ENCODE results near the gene RD3L. TPM values are rescaled to one million over a fixed set of nuclear protein-coding genes. Genes with fewer than 3 reads are reported as not detected.
A peak's percentile ranks its signal among the peaks of the same experiment; 100 is the strongest.

RD3L gene
- total RNA-seq, 2 donors from 2014 or later, result not detected

- H3K4me3 ChIP-seq, result peak overlapping the region; percentile 93
- peak overlapping the region; percentile 80 for H3K27ac ChIP-seq
- no peaks in the 10 kb centered on the region for H3K9me3 ChIP-seq
- H3K4me1 ChIP-seq, result no peaks in the 10 kb centered on the region
- intact Hi-C loops (cut with DNase I), result no loop called here
- TF ChIP-seq CTCF (IDR thresholded peaks at IDR 0.05), result peak; percentile 98
- H3K36me3 ChIP-seq, result no peaks in the 10 kb centered on the region
- peak overlapping the region; percentile 83 to 95 for H3K9ac ChIP-seq (ENCODE audit: low read depth in 2 of 2, low read length in 2 of 2)
- no peaks in the 10 kb centered on the region for H3K27me3 ChIP-seq
- peak; percentile 96 for DNase-seq
Observed at GRCh38 chr14:103920981-103921854, 21.1 kb downstream of the RD3L start.

GRCh38 chr14:103916636-103917262 lies 25.6 kb downstream of the RD3L start:
- no peaks in the 10 kb centered on the region for H3K4me1 ChIP-seq

GRCh38 chr14:103915616-103916015 lies 26.7 kb downstream of the RD3L start:
- no peaks in the 10 kb centered on the region for H3K9me3 ChIP-seq
- no peak overlapping the region for H3K27ac ChIP-seq
- no peak for TF ChIP-seq CTCF (IDR thresholded peaks at IDR 0.05)
- no peak overlapping the region for H3K9ac ChIP-seq (ENCODE audit: low read depth in 2 of 2, low read length in 2 of 2)
- peaks cover 4% of the 10 kb centered on the region for H3K36me3 ChIP-seq
- H3K4me1 ChIP-seq, result no peaks in the 10 kb centered on the region
- no peak overlapping the region for H3K4me3 ChIP-seq
- no peak for DNase-seq
- intact Hi-C loops (cut with DNase I), result no loop called here
- no peaks in the 10 kb centered on the region for H3K27me3 ChIP-seq

More at GRCh38 chr14:103916636-103917262, 25.6 kb downstream of the RD3L start:
- H3K36me3 ChIP-seq, result peaks cover 4% of the 10 kb centered on the region
- H3K9ac ChIP-seq (ENCODE audit: low read depth in 2 of 2, low read length in 2 of 2), result no peak overlapping the region
- H3K27me3 ChIP-seq, result no peaks in the 10 kb centered on the region
- H3K9me3 ChIP-seq, result no peaks in the 10 kb centered on the region
- H3K4me3 ChIP-seq, result no peak overlapping the region
- intact Hi-C loops (cut with DNase I), result no loop called here
- TF ChIP-seq CTCF (IDR thresholded peaks at IDR 0.05), result no peak
- H3K27ac ChIP-seq, result no peak overlapping the region
- DNase-seq, result no peak

- H3K36me3 ChIP-seq, result peaks cover 4% of the 10 kb centered on the region
- intact Hi-C loops (cut with DNase I), result loop anchor here (5.0 kb wide), 1 partner anchor 104 kb away; no protein-coding TSS in a partner anchor
Observed at GRCh38 chr14:103910984-103911383, 31.3 kb downstream of the RD3L start.

More at GRCh38 chr14:103910984-103911383, 31.3 kb downstream of the RD3L start:
- Histone ChIP-seq H3K4me3 (no peak overlapping the region), H3K27me3 (no peaks in the 10 kb centered on the region), H3K9ac (ENCODE audit: low read depth in 2 of 2, low read length in 2 of 2) (no peak overlapping the region), H3K27ac (no peak overlapping the region), H3K9me3 (no peaks in the 10 kb centered on the region), H3K4me1 (no peaks in the 10 kb centered on the region)
- DNase-seq, result no peak
- TF ChIP-seq CTCF (IDR thresholded peaks at IDR 0.05), result no peak
